Upper lobe of left lung (tissue), 4 donors: ENCODE measurements around the gene TMA7B.

Source experiments
- EP300 ChIP-seq, 4 donors: sonication (generic); formaldehyde crosslinking; IDR thresholded peaks; one replicate each; pipeline ENCODE4 v1.5.1; 2017; ENCODE audit warnings: antibody characterized with exemption in 4 of 4, control low read depth in 2 of 4
- POLR2A ChIP-seq, 4 donors: fragments of 450-650 bp; IDR thresholded peaks; one replicate each; pipeline ENCODE4 v1.5.1; 2016 to 2017; ENCODE audit warnings: antibody characterized with exemption in 4 of 4, mild to moderate bottlenecking in 2 of 4
- POLR2AphosphoS5 ChIP-seq, 2 donors: sonication (generic); formaldehyde crosslinking; IDR thresholded peaks; one replicate each; pipeline ENCODE4 v1.5.1; 2017; ENCODE audit warnings: antibody characterized with exemption in 2 of 2
- TF ChIP-seq, protein P1 (sequence below), 6 experiments: fragments of 450-650 bp in 4 of 6; fragments of 200-600 bp in 2 of 6; sonication (generic) in 2 of 6; IDR thresholded peaks; one replicate each; pipeline ENCODE4 v1.5.1; 2016 to 2019; ENCODE audit warnings: antibody characterized with exemption in 6 of 6

DNA sequence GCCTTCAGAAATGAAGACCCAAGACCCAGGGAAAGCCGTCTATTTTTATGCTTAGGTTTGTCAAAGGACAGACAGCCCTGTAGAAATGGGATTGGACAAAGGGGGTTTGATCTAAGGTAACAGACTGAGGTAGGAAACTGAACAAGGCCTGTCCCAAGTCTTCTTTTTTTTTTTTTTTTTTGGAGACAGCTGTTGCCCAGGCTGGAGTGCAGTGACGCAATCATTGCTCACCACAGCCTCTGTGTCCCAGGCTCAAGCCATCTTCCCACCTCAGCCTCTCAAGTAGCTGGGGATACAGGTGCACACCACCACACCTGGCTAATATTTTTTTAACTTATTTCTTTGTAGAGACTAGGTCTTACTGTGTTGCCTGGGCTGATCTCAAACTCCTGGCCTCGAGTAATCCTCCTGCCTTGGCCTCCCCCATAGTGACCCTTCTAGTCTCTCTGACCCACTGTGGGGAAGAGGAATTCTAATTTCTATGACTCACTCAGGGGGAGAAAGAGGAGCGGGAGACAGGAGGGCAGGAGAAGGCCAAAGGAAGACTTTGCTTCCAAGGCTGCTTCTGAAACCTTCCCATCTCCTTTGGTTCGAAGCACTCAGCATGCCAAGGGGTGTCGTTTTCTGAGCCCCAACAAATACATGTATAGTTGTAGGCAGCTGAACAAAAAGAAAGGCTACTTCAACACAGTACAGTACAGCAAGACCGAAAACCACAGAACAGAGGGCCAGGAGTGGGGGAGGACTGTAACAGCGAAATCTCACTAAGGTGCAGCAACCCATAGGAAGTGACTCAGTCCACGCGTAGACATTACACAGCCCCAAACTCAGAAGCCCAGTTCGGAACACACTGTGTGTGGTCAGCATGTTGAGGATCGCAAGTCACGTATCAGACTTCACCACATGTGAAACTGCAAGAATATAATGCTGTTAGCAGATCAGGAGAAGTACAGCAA is 872 bp downstream of the TMA7B start:
- TF ChIP-seq EP300 (IDR thresholded peaks at IDR 0.05) (no peak), POLR2AphosphoS5 (IDR thresholded peaks at IDR 0.05) (peak; percentile 32 to 52), POLR2A (IDR thresholded peaks at IDR 0.05) (no peak)
- TF ChIP-seq, protein P1, sequence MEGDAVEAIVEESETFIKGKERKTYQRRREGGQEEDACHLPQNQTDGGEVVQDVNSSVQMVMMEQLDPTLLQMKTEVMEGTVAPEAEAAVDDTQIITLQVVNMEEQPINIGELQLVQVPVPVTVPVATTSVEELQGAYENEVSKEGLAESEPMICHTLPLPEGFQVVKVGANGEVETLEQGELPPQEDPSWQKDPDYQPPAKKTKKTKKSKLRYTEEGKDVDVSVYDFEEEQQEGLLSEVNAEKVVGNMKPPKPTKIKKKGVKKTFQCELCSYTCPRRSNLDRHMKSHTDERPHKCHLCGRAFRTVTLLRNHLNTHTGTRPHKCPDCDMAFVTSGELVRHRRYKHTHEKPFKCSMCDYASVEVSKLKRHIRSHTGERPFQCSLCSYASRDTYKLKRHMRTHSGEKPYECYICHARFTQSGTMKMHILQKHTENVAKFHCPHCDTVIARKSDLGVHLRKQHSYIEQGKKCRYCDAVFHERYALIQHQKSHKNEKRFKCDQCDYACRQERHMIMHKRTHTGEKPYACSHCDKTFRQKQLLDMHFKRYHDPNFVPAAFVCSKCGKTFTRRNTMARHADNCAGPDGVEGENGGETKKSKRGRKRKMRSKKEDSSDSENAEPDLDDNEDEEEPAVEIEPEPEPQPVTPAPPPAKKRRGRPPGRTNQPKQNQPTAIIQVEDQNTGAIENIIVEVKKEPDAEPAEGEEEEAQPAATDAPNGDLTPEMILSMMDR (IDR thresholded peaks at IDR 0.05), result no peak
